K562 (cell line): ENCODE measurements around the gene HCRTR1. TPM values are rescaled to one million over a fixed set of nuclear protein-coding genes. Genes with fewer than 3 reads are reported as not detected.
A peak's percentile ranks its signal among the peaks of the same experiment; 100 is the strongest.

Experiments used
- ATAC-seq: fragments of 200-7000 bp; cut with Tn5 transposase; 3 replicates; pipeline ENCODE4 v1.9.1; 2020; ENCODE audit warnings: moderate library complexity
- BruUV-seq: library from RNA; stranded (reverse); fragments of 400-500 nt; replicated peaks from 2 replicates; lab custom pipeline; 2021; lab: Mats Ljungman, UMichigan
- CTCF ChIA-PET: fragments of 300-600 bp; formaldehyde crosslinking; extraction: SDS; loops from one replicate; lab custom pipeline; 2021; ENCODE audit warnings: low intra/inter-chr PET ratio; lab: Yijun Ruan, JAX
- POLR2A ChIA-PET: fragments of 300-600, 350-650 bp; sonication (Branson Sonifier 250); formaldehyde crosslinking; extraction: SDS; loops from one replicate; lab custom pipeline; 2021; ENCODE audit warnings: antibody characterized with exemption, inconsistent platforms; lab: Yijun Ruan, JAX
- DNase-seq, 4 experiments: peaks; one replicate each; pipeline versions ENCODE4 v3.0.0 to v3.0.0-alpha.2; 2011 to 2018; ENCODE audit warnings: low spot score in 3 of 4, mixed read lengths in 3 of 4; ENCODE audit errors: extremely low read depth in 1 of 4
- FAIRE-seq: peaks from 2 replicates; lab custom pipeline; 2011; peaks lifted over from hg19 to GRCh38; lab: Jason Lieb, UNC
- H2AFZ ChIP-seq: 2 replicates; pipeline ENCODE4 v1.6.0; 2011; ENCODE audit warnings: low read depth, low read length, control low read depth, inconsistent platforms
- H3K27ac ChIP-seq: fragments of 200-600 bp; 3 replicates; pipeline ENCODE4 v1.8.0; 2011; ENCODE audit warnings: low read depth, mild to moderate bottlenecking, control low read depth, inconsistent platforms, low read length, moderate library complexity, mixed read lengths; ENCODE audit errors: extremely low read depth
- H3K27me3 ChIP-seq, 2 experiments: fragments of 300-600 bp in 1 of 2; 2 replicates in 1 of 2; 3 replicates in 1 of 2; pipeline versions ENCODE4 v1.6.0 to v1.8.0; 2011; ENCODE audit warnings: inconsistent platforms in 2 of 2, low read length in 2 of 2, mild to moderate bottlenecking in 1 of 2, mixed read lengths in 1 of 2, moderate library complexity in 1 of 2; ENCODE audit not compliant: control insufficient read depth in 2 of 2, insufficient read depth in 2 of 2
- H3K36me3 ChIP-seq: fragments of 300-600 bp; 3 replicates; pipeline ENCODE4 v1.8.0; 2011; ENCODE audit warnings: mild to moderate bottlenecking, low read length, inconsistent platforms; ENCODE audit not compliant: control insufficient read depth, insufficient read depth
- H3K4me1 ChIP-seq, 2 experiments: fragments of 200-600 bp in 1 of 2; replicated peaks in 1 of 2; 2 replicates in 1 of 2; 3 replicates in 1 of 2; pipeline versions ENCODE4 v1.5.1 to v1.8.0; 2011; ENCODE audit warnings: inconsistent platforms in 2 of 2, low read length in 2 of 2, mild to moderate bottlenecking in 1 of 2, mixed read lengths in 1 of 2, moderate library complexity in 1 of 2; ENCODE audit not compliant: control insufficient read depth in 2 of 2, insufficient read depth in 2 of 2
- H3K4me2 ChIP-seq: 2 replicates; pipeline ENCODE4 v1.6.1; 2011; ENCODE audit warnings: low read length, control low read depth, inconsistent platforms, mixed read lengths; ENCODE audit not compliant: insufficient read depth
- H3K4me3 ChIP-seq: fragments of 200-600 bp; sonication (generic), shearing (Covaris generic); 2 replicates; pipeline ENCODE4 v1.5.1; 2016; ENCODE audit warnings: control low read depth, inconsistent platforms
- H3K79me2 ChIP-seq: fragments of 200-600 bp; 3 replicates; pipeline ENCODE4 v1.8.0; 2011; ENCODE audit warnings: low read length, inconsistent platforms; ENCODE audit not compliant: control insufficient read depth, insufficient read depth
- H3K9ac ChIP-seq, 2 experiments: 2 replicates each; pipeline versions ENCODE4 v1.6.0 to v1.6.1; 2011; ENCODE audit warnings: low read depth in 2 of 2, low read length in 2 of 2, control low read depth in 1 of 2, inconsistent platforms in 1 of 2, mild to moderate bottlenecking in 1 of 2, mixed read lengths in 1 of 2; ENCODE audit not compliant: insufficient read depth in 1 of 2
- H3K9me1 ChIP-seq: one replicate; pipeline ENCODE4 v1.6.0; 2011; ENCODE audit warnings: inconsistent platforms, mild to moderate bottlenecking, low read length, moderate library complexity; ENCODE audit not compliant: control insufficient read depth, insufficient read depth
- H3K9me3 ChIP-seq: replicated peaks from 2 replicates; pipeline ENCODE4 v1.5.1; 2011; ENCODE audit warnings: low read depth, low read length, inconsistent platforms; ENCODE audit not compliant: control insufficient read depth, insufficient read depth
- H4K20me1 ChIP-seq: replicated peaks from 2 replicates; pipeline ENCODE4 v1.6.1; 2011; ENCODE audit warnings: low read length, inconsistent platforms, mixed read lengths; ENCODE audit not compliant: control insufficient read depth, insufficient read depth
- ESRRB ChIP-seq: fragments of 250-450 bp; sonication (Bioruptor Pico); IDR thresholded peaks from 2 replicates; pipeline ENCODE4 v1.5.0; 2020; ENCODE audit warnings: mild to moderate bottlenecking, moderate library complexity, borderline replicate concordance
- ZNF121 ChIP-seq: sonication (generic); formaldehyde crosslinking; conservative IDR thresholded peaks from 2 replicates; pipeline ENCODE4 v1.8.0; 2022; ENCODE audit warnings: missing genetic modification reagents
- WGBS: fragments of 100-300 bp; shearing (Covaris generic); methylation state at CpG from one replicate; pipeline ENCODE4 v1.1.6; 2016; ENCODE audit warnings: low coverage, mixed read lengths; ENCODE audit not compliant: insufficient coverage; ENCODE audit errors: missing lambda C conversion rate; 5-methylcytosine and 5-hydroxymethylcytosine counted together
- in situ Hi-C: fragments of 300-500 bp; cut with MboI; formaldehyde crosslinking; loops from 4 replicates; pipeline ENCODE4 v1.15.0; 2018; ENCODE audit warnings: inconsistent platforms, mixed read lengths
- intact Hi-C: fragments of 100-400 bp; cut with micrococcal nuclease; formaldehyde crosslinking; loops from 2 replicates; pipeline ENCODE4 v1.14.2; 2022
- polyA plus RNA-seq, 8 experiments: library from polyadenylated mRNA; depleted of rRNA in 4 of 8; stranded (reverse) in 5 of 8; unstranded in 3 of 8; fragments of >200 nt; fragmentation: Nextera tagmentation in 2 of 8; fragmentation: Illumina TruSeq in 1 of 8; extraction: Ambion mirVana in 2 of 8; extraction: Trizol in 1 of 8; gene quantifications; 2 replicates each; pipeline versions ENCODE4 v1.2.1 to v1.2.3, GENCODE V29; 2011 to 2014; ENCODE audit warnings: inconsistent platforms in 1 of 8, missing spikeins in 1 of 8
- total RNA-seq, 7 experiments: library from RNA; depleted of rRNA in 6 of 7; stranded (reverse); fragments of >200 nt in 6 of 7; fragmentation: Illumina TruSeq in 2 of 7; extraction: Trizol in 2 of 7; gene quantifications; 2 replicates each; pipeline versions ENCODE4 v1.2.1 to v1.2.3, GENCODE V29; 2011 to 2021; ENCODE audit warnings: low replicate concordance in 1 of 7
- TF ChIP-seq, protein P1 (sequence below): fragments of 250-450 bp; sonication (Bioruptor Pico); IDR thresholded peaks from 2 replicates; pipeline ENCODE4 v1.5.0; 2021; ENCODE audit warnings: mild to moderate bottlenecking, moderate library complexity

HCRTR1 gene
- total and polyA plus RNA-seq, 9 of the 15 experiments (the other 6 are each of a cell fraction or from before 2014, with no cell fraction given): not detected

DNA sequence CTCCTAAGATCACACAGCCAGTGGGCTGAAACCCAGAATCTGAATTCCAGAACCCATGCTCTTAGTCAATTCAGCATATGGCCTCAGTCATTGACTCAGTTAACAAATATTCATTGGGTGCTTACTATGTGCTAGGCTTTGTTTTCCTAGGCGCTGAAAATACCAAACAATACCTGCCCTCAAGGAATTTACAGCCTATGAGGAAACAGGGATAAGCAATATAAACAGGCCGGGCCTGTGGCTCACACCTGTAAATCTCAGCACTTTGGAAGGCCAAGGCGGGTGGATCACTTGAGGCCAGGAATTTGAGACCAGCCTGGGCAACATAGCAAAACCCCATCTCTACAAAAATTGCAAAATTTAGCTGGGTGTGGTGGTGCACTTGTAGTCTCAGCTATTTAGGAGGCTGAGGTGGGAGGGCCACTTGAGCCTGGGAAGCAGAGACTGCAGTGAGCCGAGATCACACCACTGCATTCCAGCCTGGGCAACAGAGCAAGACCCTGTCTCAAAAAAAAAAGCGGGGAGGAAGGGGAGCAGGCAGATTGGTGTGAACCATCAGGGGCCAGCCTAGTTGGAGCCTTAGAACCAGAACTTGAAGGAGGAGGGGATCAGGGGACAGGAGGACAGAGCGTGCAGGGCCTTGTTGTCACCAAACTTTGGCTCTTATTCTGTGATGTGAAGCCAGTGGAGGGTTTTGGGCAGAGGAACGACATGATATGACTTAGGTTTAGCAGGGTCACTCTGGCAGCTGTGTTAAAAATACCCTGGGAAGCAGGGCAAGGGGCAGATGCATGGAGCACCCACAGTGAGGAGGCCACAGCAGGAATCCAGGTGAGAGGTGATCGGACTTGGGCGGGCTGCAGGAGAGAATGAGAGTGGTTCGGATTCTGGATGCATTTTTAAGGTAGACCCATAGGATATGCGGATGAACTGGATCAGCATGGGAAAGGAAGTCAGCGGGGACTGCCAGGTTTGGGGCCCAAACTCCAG is 35.4 kb upstream of the HCRTR1 start:
- no peaks in the 10 kb centered on the region for H3K9me1 ChIP-seq
- H3K9ac ChIP-seq: no peak overlapping the region
- FAIRE-seq (peak; percentile 19), DNase-seq (peak in 1 of 4 experiments; percentile 10), ATAC-seq (no peak)
- in situ Hi-C loops (no loop called here), intact Hi-C loops (no loop called here)
- no peaks in the 10 kb centered on the region for H3K36me3 ChIP-seq
- H3K27ac ChIP-seq: no peak overlapping the region
- no peaks in the 10 kb centered on the region for H3K9me3 ChIP-seq
- no peak overlapping the region for H3K4me2 ChIP-seq
- H3K4me3 ChIP-seq: no peak overlapping the region
- TF ChIP-seq ESRRB (CRISPR knock-in tag) (no peak), ZNF121 (0 out of 2 replicates have a peak, but pooled peaks have one; percentile 8)
- TF ChIP-seq, protein P1, sequence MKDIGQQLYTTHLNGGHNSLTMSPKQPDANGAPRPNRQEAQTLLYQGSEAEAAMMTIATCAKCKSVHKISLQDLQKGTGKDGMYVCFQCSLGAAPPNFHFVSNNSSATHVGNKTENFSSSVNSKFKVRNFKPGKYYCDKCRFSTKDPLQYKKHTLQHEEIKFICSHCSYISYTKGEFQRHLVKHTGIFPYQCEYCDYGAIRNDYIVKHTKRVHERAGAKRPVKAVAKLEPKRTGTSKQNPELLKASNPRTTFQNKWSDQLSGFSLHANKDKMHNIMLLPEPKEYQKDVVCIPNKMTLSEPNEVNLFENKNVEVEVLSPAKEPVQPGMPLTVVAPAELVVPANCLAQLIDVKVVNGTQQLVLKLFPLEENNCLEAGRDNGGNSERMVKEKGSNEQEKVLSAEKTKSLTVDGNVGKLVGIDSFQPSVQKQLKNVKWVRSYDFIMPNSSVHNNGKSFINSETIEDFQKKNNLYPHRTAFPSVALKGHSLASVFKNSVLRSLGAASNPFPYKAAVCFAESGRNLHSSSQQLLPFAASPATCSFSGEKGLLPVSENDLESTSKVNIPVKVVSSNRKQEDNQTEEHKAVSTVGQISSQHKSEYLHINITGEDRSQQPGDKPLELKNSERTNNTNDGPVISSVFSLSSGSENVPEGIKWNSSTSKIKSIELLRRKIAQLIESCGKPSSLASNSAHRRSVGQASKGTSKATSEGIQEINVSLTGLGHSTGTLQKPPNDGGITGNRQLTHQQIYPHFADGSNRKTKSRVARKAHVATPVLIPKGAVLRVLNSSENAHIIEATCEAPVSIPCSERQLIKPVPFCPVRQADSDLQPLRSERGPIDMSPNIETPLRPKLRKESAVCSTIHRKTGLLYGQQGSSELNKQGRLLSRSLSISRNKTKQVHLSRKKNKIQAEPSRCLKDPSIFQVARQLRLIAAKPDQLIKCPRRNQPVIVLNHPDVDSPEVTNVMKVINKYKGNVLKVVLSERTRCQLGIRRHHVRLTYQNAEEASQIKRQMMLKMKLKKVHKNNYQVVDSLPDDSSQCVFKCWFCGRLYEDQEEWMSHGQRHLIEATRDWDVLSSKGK (CRISPR knock-in tag): no peak
- peaks cover 14% of the 10 kb centered on the region for H4K20me1 ChIP-seq
- peaks cover 35 to 83% of the 10 kb centered on the region in 2 experiments; a peak in 4 of 5 replicates for H3K27me3 ChIP-seq
- BruUV-seq: no TSS peak
- 1% methylated on average over 12 of the region's 12 CpGs for WGBS
- peaks cover 2 to 18% of the 10 kb centered on the region in 2 experiments; a peak in 4 of 5 replicates for H3K4me1 ChIP-seq
- H3K79me2 ChIP-seq: no peaks in the 10 kb centered on the region
- ChIA-PET POLR2A (interaction anchor here (0.6 to 1.2 kb wide), 2 partner anchors 9 to 21 kb away, joined by 3 to 4 read pairs; no protein-coding TSS in a partner anchor), CTCF (no interaction called here)
- H2AFZ ChIP-seq: no peak overlapping the region
